ENCODE results near the gene GRIP2. TPM values are rescaled to one million over a fixed set of nuclear protein-coding genes. Genes with fewer than 3 reads are reported as not detected.
A peak's percentile ranks its signal among the peaks of the same experiment; 100 is the strongest.

Gene GRIP2
- total RNA-seq, 1 donor from 2014 or later: 0.52 TPM

GRCh38 chr3:14505001-14505802 is 34.9 kb downstream of the GRIP2 start:
- H3K36me3 ChIP-seq: no peaks in the 10 kb centered on the region
- no peak overlapping the region for H3K4me3 ChIP-seq
- DNase-seq (peak; percentile 55), ATAC-seq (no peak)
- H3K27ac ChIP-seq: no peak overlapping the region
- no peaks in the 10 kb centered on the region for H3K4me1 ChIP-seq
- no peaks in the 10 kb centered on the region for H3K9me3 ChIP-seq
- TF ChIP-seq CTCF (IDR thresholded peaks at IDR 0.05): no peak
- intact Hi-C loops (cut with DNase I): no loop called here
- H3K27me3 ChIP-seq: no peaks in the 10 kb centered on the region

- DNase-seq: peak; percentile 53
- Histone ChIP-seq H3K27me3 (no peaks in the 10 kb centered on the region), H3K4me1 (no peaks in the 10 kb centered on the region), H3K4me3 (no peak overlapping the region), H3K27ac (no peak overlapping the region), H3K9me3 (no peaks in the 10 kb centered on the region), H3K36me3 (no peaks in the 10 kb centered on the region)
- no peak for ATAC-seq
- intact Hi-C loops (cut with DNase I): no loop called here
- no peak for TF ChIP-seq CTCF (IDR thresholded peaks at IDR 0.05)
Observed at GRCh38 chr3:14503706-14504065, 36.5 kb downstream of the GRIP2 start.

- H3K27me3 ChIP-seq: no peaks in the 10 kb centered on the region
- H3K4me3 ChIP-seq: no peak overlapping the region
- H3K36me3 ChIP-seq: no peaks in the 10 kb centered on the region
- H3K4me1 ChIP-seq: no peaks in the 10 kb centered on the region
- DNase-seq (no peak), ATAC-seq (no peak)
- H3K9me3 ChIP-seq: no peaks in the 10 kb centered on the region
- H3K27ac ChIP-seq: no peak overlapping the region
- no peak for TF ChIP-seq CTCF (IDR thresholded peaks at IDR 0.05)
- intact Hi-C loops (cut with DNase I): no loop called here
Observed at GRCh38 chr3:14503033-14503705, 37.0 kb downstream of the GRIP2 start.

- ATAC-seq: no peak
- intact Hi-C loops (cut with DNase I): no loop called here
- TF ChIP-seq CTCF (IDR thresholded peaks at IDR 0.05): no peak
- Histone ChIP-seq H3K27me3 (no peaks in the 10 kb centered on the region), H3K9me3 (no peaks in the 10 kb centered on the region), H3K27ac (no peak overlapping the region), H3K36me3 (no peaks in the 10 kb centered on the region), H3K4me3 (no peak overlapping the region), H3K4me1 (no peaks in the 10 kb centered on the region)
- no peak for DNase-seq
Observed at GRCh38 chr3:14502472-14502871, 37.7 kb downstream of the GRIP2 start.

- TF ChIP-seq CTCF (IDR thresholded peaks at IDR 0.05): no peak
- Histone ChIP-seq H3K4me3 (no peak overlapping the region), H3K4me1 (no peaks in the 10 kb centered on the region), H3K27ac (no peak overlapping the region), H3K27me3 (no peaks in the 10 kb centered on the region), H3K36me3 (no peaks in the 10 kb centered on the region), H3K9me3 (no peaks in the 10 kb centered on the region)
- ATAC-seq: no peak
- peak; percentile 46 for DNase-seq
- intact Hi-C loops (cut with DNase I): no loop called here
Observed at GRCh38 chr3:14497321-14497720, 42.8 kb downstream of the GRIP2 start.
